Thoracic aorta (tissue), 2 donors: ENCODE results near the gene KRTAP12-1. TPM values are rescaled to one million over a fixed set of nuclear protein-coding genes. Genes with fewer than 3 reads are reported as not detected.
"Not testable (repeated sequence)": the region's sequence is repeated elsewhere in the genome, so short reads cannot be mapped to it uniquely, and the experiment has no call there.

Experiments used
- ATAC-seq: fragments of 150-250 bp; one replicate; pipeline ENCODE4 v1.8.0; 2017; ENCODE audit warnings: low read depth; ENCODE audit not compliant: insufficient number of reproducible peaks, low FRiP score
- DNase-seq: peaks from one replicate; pipeline ENCODE4 v3.0.0-alpha.2; 2020; ENCODE audit warnings: low spot score
- H3K27ac ChIP-seq, 2 donors: fragments of 200-600 bp; sonication (generic); 1 replicate in 1 of 2; 2 replicates in 1 of 2; pipeline ENCODE4 v1.5.1; 2016; ENCODE audit warnings: mild to moderate bottlenecking in 2 of 2, moderate library complexity in 2 of 2
- H3K27me3 ChIP-seq: fragments of 200-600 bp; sonication (generic); replicated peaks from 2 replicates; pipeline ENCODE4 v1.6.0; 2016; ENCODE audit warnings: mild to moderate bottlenecking; ENCODE audit not compliant: insufficient read depth
- H3K36me3 ChIP-seq: fragments of 200-600 bp; sonication (generic); one replicate; pipeline ENCODE4 v1.5.1; 2016
- H3K4me1 ChIP-seq, 2 donors: fragments of 200-600 bp; sonication (generic); 1 replicate in 1 of 2; 2 replicates in 1 of 2; pipeline versions ENCODE4 v1.5.1 to v1.6.0; 2016; ENCODE audit warnings: low read depth in 2 of 2, mild to moderate bottlenecking in 1 of 2; ENCODE audit not compliant: control insufficient read depth in 1 of 2
- H3K4me3 ChIP-seq: fragments of 200-600 bp; sonication (generic); 2 replicates; pipeline ENCODE4 v1.5.1; 2016; ENCODE audit warnings: mild to moderate bottlenecking
- H3K9me3 ChIP-seq: fragments of 200-600 bp; sonication (generic); 2 replicates; pipeline ENCODE4 v1.5.1; 2016
- CTCF ChIP-seq: fragments of 200-600 bp; sonication (generic); IDR thresholded peaks from one replicate; pipeline ENCODE4 v1.5.1; 2019; ENCODE audit warnings: antibody characterized with exemption
- total RNA-seq, 2 donors: library from RNA; depleted of rRNA; stranded (reverse); fragments of >200 nt; gene quantifications; one replicate each; pipeline versions ENCODE4 v1.1.0 to v1.2.3, GENCODE V29; 2016

KRTAP12-1 gene
- total RNA-seq, 2 donors from 2014 or later: not detected

GRCh38 chr21:44643741-44644310 is 38.1 kb downstream of the KRTAP12-1 start:
- Histone ChIP-seq H3K4me1 (no peaks in the 10 kb centered on the region), H3K27me3 (no peaks in the 10 kb centered on the region), H3K4me3 (no peak overlapping the region), H3K9me3 (no peaks in the 10 kb centered on the region), H3K27ac (no peak overlapping the region), H3K36me3 (no peaks in the 10 kb centered on the region)
- ATAC-seq (no peak), DNase-seq (no peak)
- no peak for TF ChIP-seq CTCF

GRCh38 chr21:44640761-44641160 is 41.2 kb downstream of the KRTAP12-1 start:
- ATAC-seq: no peak
- no peak for TF ChIP-seq CTCF

GRCh38 chr21:44639331-44639655 is 42.7 kb downstream of the KRTAP12-1 start:
- no peaks in the 10 kb centered on the region for H3K27me3 ChIP-seq

More at GRCh38 chr21:44640761-44641160, 41.2 kb downstream of the KRTAP12-1 start:
- Histone ChIP-seq H3K27me3 (no peaks in the 10 kb centered on the region), H3K36me3 (no peaks in the 10 kb centered on the region), H3K9me3 (no peaks in the 10 kb centered on the region), H3K27ac (no peak overlapping the region), H3K4me1 (no peaks in the 10 kb centered on the region), H3K4me3 (no peak overlapping the region)
- DNase-seq: no peak

GRCh38 chr21:44638506-44639330 is 43.2 kb downstream of the KRTAP12-1 start:
- not testable (repeated sequence) for H3K27ac ChIP-seq, H3K4me1 ChIP-seq, H3K9me3 ChIP-seq, H3K27me3 ChIP-seq, ATAC-seq, DNase-seq, H3K4me3 ChIP-seq, H3K36me3 ChIP-seq

More at GRCh38 chr21:44639331-44639655, 42.7 kb downstream of the KRTAP12-1 start:
- H3K27ac ChIP-seq: no peak overlapping the region
- TF ChIP-seq CTCF: no peak
- ATAC-seq (no peak), DNase-seq (no peak)
- no peaks in the 10 kb centered on the region for H3K4me1 ChIP-seq
- H3K36me3 ChIP-seq: no peaks in the 10 kb centered on the region
- no peak overlapping the region for H3K4me3 ChIP-seq
- H3K9me3 ChIP-seq: no peaks in the 10 kb centered on the region

- DNase-seq, H3K36me3 ChIP-seq, H3K4me3 ChIP-seq, H3K27me3 ChIP-seq, ATAC-seq, H3K27ac ChIP-seq, H3K9me3 ChIP-seq, H3K4me1 ChIP-seq: not testable (repeated sequence)
Observed at GRCh38 chr21:44637851-44638348, 44.1 kb downstream of the KRTAP12-1 start.

- no peak within 1 kb of the TSS for H3K27ac ChIP-seq
- peaks cover 5% of the 10 kb centered on the region for H3K9me3 ChIP-seq
- no peaks in the 10 kb centered on the region for H3K36me3 ChIP-seq
- no peak within 1 kb of the TSS for H3K4me3 ChIP-seq
- no peak for TF ChIP-seq CTCF
- no peaks in the 10 kb centered on the region for H3K4me1 ChIP-seq
- H3K27me3 ChIP-seq: no peaks in the 10 kb centered on the region
- DNase-seq: no peak
- ATAC-seq: no peak
Observed at GRCh38 chr21:44637018-44637850, 44.7 kb downstream of the KRTAP12-1 start, which contains the start of gene KRTAP10-10. TSS of gene KRTAP10-10 (plus strand) at chr21:44637356. CDS start at chr21:44637418, 62 bp downstream.
